K562 (cell line): ENCODE measurements around the gene UCN. TPM values are rescaled to one million over a fixed set of nuclear protein-coding genes. Genes with fewer than 3 reads are reported as not detected.
A peak's percentile ranks its signal among the peaks of the same experiment; 100 is the strongest.

Experiments used
- ATAC-seq: fragments of 200-7000 bp; cut with Tn5 transposase; 3 replicates; pipeline ENCODE4 v1.9.1; 2020; ENCODE audit warnings: moderate library complexity
- BruUV-seq: library from RNA; stranded (reverse); fragments of 400-500 nt; replicated peaks from 2 replicates; lab custom pipeline; 2021; lab: Mats Ljungman, UMichigan
- CTCF ChIA-PET: fragments of 300-600 bp; formaldehyde crosslinking; extraction: SDS; loops from one replicate; lab custom pipeline; 2021; ENCODE audit warnings: low intra/inter-chr PET ratio; lab: Yijun Ruan, JAX
- POLR2A ChIA-PET: fragments of 300-600, 350-650 bp; sonication (Branson Sonifier 250); formaldehyde crosslinking; extraction: SDS; loops from one replicate; lab custom pipeline; 2021; ENCODE audit warnings: antibody characterized with exemption, inconsistent platforms; lab: Yijun Ruan, JAX
- DNase-seq, 4 experiments: peaks; one replicate each; pipeline versions ENCODE4 v3.0.0 to v3.0.0-alpha.2; 2011 to 2018; ENCODE audit warnings: low spot score in 3 of 4, mixed read lengths in 3 of 4; ENCODE audit errors: extremely low read depth in 1 of 4
- FAIRE-seq: peaks from 2 replicates; lab custom pipeline; 2011; peaks lifted over from hg19 to GRCh38; lab: Jason Lieb, UNC
- H2AFZ ChIP-seq: 2 replicates; pipeline ENCODE4 v1.6.0; 2011; ENCODE audit warnings: low read depth, low read length, control low read depth, inconsistent platforms
- H3K27ac ChIP-seq: fragments of 200-600 bp; 3 replicates; pipeline ENCODE4 v1.8.0; 2011; ENCODE audit warnings: low read depth, mild to moderate bottlenecking, control low read depth, inconsistent platforms, low read length, moderate library complexity, mixed read lengths; ENCODE audit errors: extremely low read depth
- H3K27me3 ChIP-seq, 2 experiments: fragments of 300-600 bp in 1 of 2; 2 replicates in 1 of 2; 3 replicates in 1 of 2; pipeline versions ENCODE4 v1.6.0 to v1.8.0; 2011; ENCODE audit warnings: inconsistent platforms in 2 of 2, low read length in 2 of 2, mild to moderate bottlenecking in 1 of 2, mixed read lengths in 1 of 2, moderate library complexity in 1 of 2; ENCODE audit not compliant: control insufficient read depth in 2 of 2, insufficient read depth in 2 of 2
- H3K36me3 ChIP-seq: fragments of 300-600 bp; 3 replicates; pipeline ENCODE4 v1.8.0; 2011; ENCODE audit warnings: mild to moderate bottlenecking, low read length, inconsistent platforms; ENCODE audit not compliant: control insufficient read depth, insufficient read depth
- H3K4me1 ChIP-seq, 2 experiments: fragments of 200-600 bp in 1 of 2; replicated peaks in 1 of 2; 2 replicates in 1 of 2; 3 replicates in 1 of 2; pipeline versions ENCODE4 v1.5.1 to v1.8.0; 2011; ENCODE audit warnings: inconsistent platforms in 2 of 2, low read length in 2 of 2, mild to moderate bottlenecking in 1 of 2, mixed read lengths in 1 of 2, moderate library complexity in 1 of 2; ENCODE audit not compliant: control insufficient read depth in 2 of 2, insufficient read depth in 2 of 2
- H3K4me2 ChIP-seq: 2 replicates; pipeline ENCODE4 v1.6.1; 2011; ENCODE audit warnings: low read length, control low read depth, inconsistent platforms, mixed read lengths; ENCODE audit not compliant: insufficient read depth
- H3K4me3 ChIP-seq: fragments of 200-600 bp; sonication (generic), shearing (Covaris generic); 2 replicates; pipeline ENCODE4 v1.5.1; 2016; ENCODE audit warnings: control low read depth, inconsistent platforms
- H3K79me2 ChIP-seq: fragments of 200-600 bp; 3 replicates; pipeline ENCODE4 v1.8.0; 2011; ENCODE audit warnings: low read length, inconsistent platforms; ENCODE audit not compliant: control insufficient read depth, insufficient read depth
- H3K9ac ChIP-seq, 2 experiments: 2 replicates each; pipeline versions ENCODE4 v1.6.0 to v1.6.1; 2011; ENCODE audit warnings: low read depth in 2 of 2, low read length in 2 of 2, control low read depth in 1 of 2, inconsistent platforms in 1 of 2, mild to moderate bottlenecking in 1 of 2, mixed read lengths in 1 of 2; ENCODE audit not compliant: insufficient read depth in 1 of 2
- H3K9me1 ChIP-seq: one replicate; pipeline ENCODE4 v1.6.0; 2011; ENCODE audit warnings: inconsistent platforms, mild to moderate bottlenecking, low read length, moderate library complexity; ENCODE audit not compliant: control insufficient read depth, insufficient read depth
- H3K9me3 ChIP-seq: replicated peaks from 2 replicates; pipeline ENCODE4 v1.5.1; 2011; ENCODE audit warnings: low read depth, low read length, inconsistent platforms; ENCODE audit not compliant: control insufficient read depth, insufficient read depth
- H4K20me1 ChIP-seq: replicated peaks from 2 replicates; pipeline ENCODE4 v1.6.1; 2011; ENCODE audit warnings: low read length, inconsistent platforms, mixed read lengths; ENCODE audit not compliant: control insufficient read depth, insufficient read depth
- GABPB2 ChIP-seq: fragments of 250-450 bp; sonication (Bioruptor Pico); conservative IDR thresholded peaks from 2 replicates; pipeline ENCODE4 v1.5.1; 2021; ENCODE audit warnings: mild to moderate bottlenecking
- RUNX1 ChIP-seq: sonication (generic); IDR thresholded peaks from 2 replicates; pipeline ENCODE4 v1.6.1; 2016; ENCODE audit warnings: antibody characterized with exemption, low read depth
- TAF7 ChIP-seq: fragments of 450-650 bp; IDR thresholded peaks from 2 replicates; pipeline ENCODE4 v1.6.1; 2016; ENCODE audit warnings: missing genetic modification characterization, missing compliant biosample characterization
- YY1 ChIP-seq, 3 experiments: IDR thresholded peaks; 2 replicates each; pipeline ENCODE4 v1.6.1; 2011; ENCODE audit warnings: low read length in 2 of 3, mild to moderate bottlenecking in 2 of 3, moderate library complexity in 2 of 3, borderline replicate concordance in 1 of 3, control low read depth in 1 of 3, low read depth in 1 of 3; ENCODE audit not compliant: insufficient read depth in 3 of 3, insufficient replicate concordance in 2 of 3, control insufficient read depth in 1 of 3, insufficient read length in 1 of 3; ENCODE audit errors: extremely low read depth in 1 of 3
- ZBTB7A ChIP-seq: IDR thresholded peaks from 2 replicates; pipeline ENCODE4 v1.6.1; 2011; ENCODE audit warnings: low read depth, mild to moderate bottlenecking, low read length, moderate library complexity, borderline replicate concordance; ENCODE audit not compliant: control insufficient read depth
- ZFP30 ChIP-seq: fragments of 250-450 bp; sonication (Bioruptor Pico); IDR thresholded peaks from 2 replicates; pipeline ENCODE4 v1.8.0; 2022; ENCODE audit warnings: moderate library complexity, mild to moderate bottlenecking, inconsistent platforms, borderline replicate concordance
- ZNF24 ChIP-seq: fragments of 450-650 bp; IDR thresholded peaks from 2 replicates; pipeline ENCODE4 v1.6.1; 2016
- ZNF57 ChIP-seq: fragments of 450-650 bp; formaldehyde crosslinking; IDR thresholded peaks from 2 replicates; pipeline ENCODE4 v1.4.0; 2020; ENCODE audit warnings: mild to moderate bottlenecking, moderate library complexity
- WGBS: fragments of 100-300 bp; shearing (Covaris generic); methylation state at CpG from one replicate; pipeline ENCODE4 v1.1.6; 2016; ENCODE audit warnings: low coverage, mixed read lengths; ENCODE audit not compliant: insufficient coverage; ENCODE audit errors: missing lambda C conversion rate; 5-methylcytosine and 5-hydroxymethylcytosine counted together
- in situ Hi-C: fragments of 300-500 bp; cut with MboI; formaldehyde crosslinking; loops from 4 replicates; pipeline ENCODE4 v1.15.0; 2018; ENCODE audit warnings: inconsistent platforms, mixed read lengths
- intact Hi-C: fragments of 100-400 bp; cut with micrococcal nuclease; formaldehyde crosslinking; loops from 2 replicates; pipeline ENCODE4 v1.14.2; 2022
- polyA plus RNA-seq, 8 experiments: library from polyadenylated mRNA; depleted of rRNA in 4 of 8; stranded (reverse) in 5 of 8; unstranded in 3 of 8; fragments of >200 nt; fragmentation: Nextera tagmentation in 2 of 8; fragmentation: Illumina TruSeq in 1 of 8; extraction: Ambion mirVana in 2 of 8; extraction: Trizol in 1 of 8; gene quantifications; 2 replicates each; pipeline versions ENCODE4 v1.2.1 to v1.2.3, GENCODE V29; 2011 to 2014; ENCODE audit warnings: inconsistent platforms in 1 of 8, missing spikeins in 1 of 8
- total RNA-seq, 7 experiments: library from RNA; depleted of rRNA in 6 of 7; stranded (reverse); fragments of >200 nt in 6 of 7; fragmentation: Illumina TruSeq in 2 of 7; extraction: Trizol in 2 of 7; gene quantifications; 2 replicates each; pipeline versions ENCODE4 v1.2.1 to v1.2.3, GENCODE V29; 2011 to 2021; ENCODE audit warnings: low replicate concordance in 1 of 7
- TF ChIP-seq, protein P1 (sequence below): sonication (generic); formaldehyde crosslinking; IDR thresholded peaks from 2 replicates; pipeline ENCODE4 v1.8.1; 2023; ENCODE audit warnings: mild to moderate bottlenecking, missing genetic modification reagents, moderate library complexity
- TF ChIP-seq, protein P2 (sequence below), 2 experiments: fragments of 450-650 bp; formaldehyde crosslinking in 1 of 2; IDR thresholded peaks; 2 replicates each; pipeline versions ENCODE4 v1.4.0 to v1.6.1; 2014 to 2020; ENCODE audit warnings: mild to moderate bottlenecking in 2 of 2, borderline replicate concordance in 1 of 2, low read depth in 1 of 2

The UCN gene
- total and polyA plus RNA-seq, 9 of the 15 experiments (the other 6 are each of a cell fraction or from before 2014, with no cell fraction given) = 0.10 to 2.7 (median 0.43) TPM

DNA sequence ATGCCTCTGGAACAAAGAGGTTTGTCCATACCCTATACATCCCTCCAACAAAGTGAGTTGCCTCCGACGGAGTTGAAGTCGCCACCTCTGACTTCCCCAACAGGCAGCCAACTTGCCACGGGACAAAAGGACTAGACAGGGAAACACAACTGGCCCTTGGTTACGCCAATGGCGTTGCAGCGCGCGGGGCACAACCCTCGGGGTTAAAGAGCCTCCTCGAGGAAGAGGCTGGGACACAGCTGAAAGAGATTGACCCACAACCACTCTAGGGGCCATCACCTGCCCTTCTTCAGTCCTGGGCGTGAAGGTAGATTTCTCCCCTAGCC, 47.8 kb upstream of the UCN start:
- CTCF ChIA-PET = interaction anchor here (0.6 to 0.7 kb wide), 2 partner anchors 22 to 32 kb away, joined by 3 to 4 read pairs; no protein-coding TSS in a partner anchor
- in situ Hi-C loops = no loop called here
- peak overlapping the region; percentile 77 for H3K4me3 ChIP-seq
- peak overlapping the region; percentile 97 for H3K4me2 ChIP-seq
- H3K9ac ChIP-seq = peak overlapping the region; percentile 94 to 97
- no peaks in the 10 kb centered on the region for H3K9me3 ChIP-seq
- H4K20me1 ChIP-seq = no peaks in the 10 kb centered on the region
- intact Hi-C loops = loop anchor here (1.0 kb wide), 2 partner anchors 14 to 33 kb away; partner anchors contain the start of genes EIF2B4, MPV17 and SNX17
- 0% methylated on average over 12 of the region's 12 CpGs for WGBS
- peak overlapping the region; percentile 93 for H2AFZ ChIP-seq
- H3K79me2 ChIP-seq = peaks cover 76% of the 10 kb centered on the region
- no peaks in the 10 kb centered on the region for H3K9me1 ChIP-seq
- DNase-seq (peak in 2 of 4 experiments; percentile 64 to 86), FAIRE-seq (no peak), ATAC-seq (peak; percentile 65)
- peak overlapping the region; percentile 98 for H3K27ac ChIP-seq
- H3K36me3 ChIP-seq = peaks cover 9% of the 10 kb centered on the region; the same call in 2 of the 3 replicates
- POLR2A ChIA-PET = interaction anchor here (0.6 to 2.7 kb wide), 11 partner anchors 11 to 241 kb away, joined by 3 to 39 read pairs (median 4); partner anchors contain the start of genes EIF2B4, MPV17 and ZNF513
- no TSS peak for BruUV-seq
- H3K27me3 ChIP-seq = no peaks in the 10 kb centered on the region
- H3K4me1 ChIP-seq = peaks cover 12 to 19% of the 10 kb centered on the region in 2 experiments; a peak in 4 of 5 replicates
- TF ChIP-seq ZNF57 = no peak
- TF ChIP-seq, protein P1, sequence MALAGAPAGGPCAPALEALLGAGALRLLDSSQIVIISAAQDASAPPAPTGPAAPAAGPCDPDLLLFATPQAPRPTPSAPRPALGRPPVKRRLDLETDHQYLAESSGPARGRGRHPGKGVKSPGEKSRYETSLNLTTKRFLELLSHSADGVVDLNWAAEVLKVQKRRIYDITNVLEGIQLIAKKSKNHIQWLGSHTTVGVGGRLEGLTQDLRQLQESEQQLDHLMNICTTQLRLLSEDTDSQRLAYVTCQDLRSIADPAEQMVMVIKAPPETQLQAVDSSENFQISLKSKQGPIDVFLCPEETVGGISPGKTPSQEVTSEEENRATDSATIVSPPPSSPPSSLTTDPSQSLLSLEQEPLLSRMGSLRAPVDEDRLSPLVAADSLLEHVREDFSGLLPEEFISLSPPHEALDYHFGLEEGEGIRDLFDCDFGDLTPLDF = 0 out of 2 replicates have a peak, but pooled peaks have one; percentile 4
- TF ChIP-seq RUNX1 = 0 out of 2 replicates have a peak, but pooled peaks have one; percentile 28
- TF ChIP-seq ZBTB7A = no peak
- peak in 2 of 3 experiments; percentile 13 to 68 for TF ChIP-seq YY1 (IDR thresholded peaks at IDR 0.05; ENCODE audit: borderline replicate concordance in 1 of 3, control insufficient read depth in 1 of 3, extremely low read depth in 1 of 3, insufficient read depth in 3 of 3, insufficient read length in 1 of 3, insufficient replicate concordance in 2 of 3, low read depth in 1 of 3, low read length in 2 of 3)
- no peak for TF ChIP-seq GABPB2 (CRISPR knock-in tag)
- no peak for TF ChIP-seq TAF7
- TF ChIP-seq, protein P2, sequence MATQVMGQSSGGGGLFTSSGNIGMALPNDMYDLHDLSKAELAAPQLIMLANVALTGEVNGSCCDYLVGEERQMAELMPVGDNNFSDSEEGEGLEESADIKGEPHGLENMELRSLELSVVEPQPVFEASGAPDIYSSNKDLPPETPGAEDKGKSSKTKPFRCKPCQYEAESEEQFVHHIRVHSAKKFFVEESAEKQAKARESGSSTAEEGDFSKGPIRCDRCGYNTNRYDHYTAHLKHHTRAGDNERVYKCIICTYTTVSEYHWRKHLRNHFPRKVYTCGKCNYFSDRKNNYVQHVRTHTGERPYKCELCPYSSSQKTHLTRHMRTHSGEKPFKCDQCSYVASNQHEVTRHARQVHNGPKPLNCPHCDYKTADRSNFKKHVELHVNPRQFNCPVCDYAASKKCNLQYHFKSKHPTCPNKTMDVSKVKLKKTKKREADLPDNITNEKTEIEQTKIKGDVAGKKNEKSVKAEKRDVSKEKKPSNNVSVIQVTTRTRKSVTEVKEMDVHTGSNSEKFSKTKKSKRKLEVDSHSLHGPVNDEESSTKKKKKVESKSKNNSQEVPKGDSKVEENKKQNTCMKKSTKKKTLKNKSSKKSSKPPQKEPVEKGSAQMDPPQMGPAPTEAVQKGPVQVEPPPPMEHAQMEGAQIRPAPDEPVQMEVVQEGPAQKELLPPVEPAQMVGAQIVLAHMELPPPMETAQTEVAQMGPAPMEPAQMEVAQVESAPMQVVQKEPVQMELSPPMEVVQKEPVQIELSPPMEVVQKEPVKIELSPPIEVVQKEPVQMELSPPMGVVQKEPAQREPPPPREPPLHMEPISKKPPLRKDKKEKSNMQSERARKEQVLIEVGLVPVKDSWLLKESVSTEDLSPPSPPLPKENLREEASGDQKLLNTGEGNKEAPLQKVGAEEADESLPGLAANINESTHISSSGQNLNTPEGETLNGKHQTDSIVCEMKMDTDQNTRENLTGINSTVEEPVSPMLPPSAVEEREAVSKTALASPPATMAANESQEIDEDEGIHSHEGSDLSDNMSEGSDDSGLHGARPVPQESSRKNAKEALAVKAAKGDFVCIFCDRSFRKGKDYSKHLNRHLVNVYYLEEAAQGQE (IDR thresholded peaks at IDR 0.05; ENCODE audit: borderline replicate concordance) = no peak
- TF ChIP-seq, protein P2 (CRISPR knock-in tag; IDR thresholded peaks at IDR 0.05; ENCODE audit: low read depth) = 0 out of 2 replicates have a peak, but pooled peaks have one; percentile 9
- peak; percentile 74; the same call in 1 of the 2 replicates for TF ChIP-seq ZNF24
- TF ChIP-seq ZFP30 = no peak
